Keratinocyte (primary cell): ENCODE results near the gene NRSN2. TPM values are rescaled to one million over a fixed set of nuclear protein-coding genes. Genes with fewer than 3 reads are reported as not detected.

ENCODE experiments used
- DNase-seq: peaks from one replicate; pipeline ENCODE4 v3.0.0-alpha.2; 2011; ENCODE audit warnings: low read depth, missing footprints, low spot score
- FAIRE-seq: peaks from 2 replicates; lab custom pipeline; 2011; peaks lifted over from hg19 to GRCh38; lab: Jason Lieb, UNC
- H2AFZ ChIP-seq: 2 replicates; pipeline ENCODE4 v1.6.0; 2012; ENCODE audit warnings: low read length, control low read depth, inconsistent platforms; ENCODE audit not compliant: control insufficient read depth
- H3K27ac ChIP-seq: 2 replicates; pipeline ENCODE4 v1.5.1; 2011; ENCODE audit warnings: low read length; ENCODE audit not compliant: control insufficient read depth, insufficient read depth
- H3K27me3 ChIP-seq: 3 replicates; pipeline ENCODE4 v1.6.0; 2011; ENCODE audit warnings: low read length; ENCODE audit not compliant: control insufficient read depth, insufficient read depth; ENCODE audit errors: extremely low read depth
- H3K36me3 ChIP-seq, 2 experiments: 2 replicates in 1 of 2; 3 replicates in 1 of 2; pipeline ENCODE4 v1.5.1; 2011; ENCODE audit warnings: low read length in 2 of 2, mild to moderate bottlenecking in 1 of 2; ENCODE audit not compliant: control insufficient read depth in 2 of 2, insufficient read depth in 2 of 2; ENCODE audit errors: extremely low read depth in 1 of 2
- H3K4me1 ChIP-seq: 3 replicates; pipeline ENCODE4 v1.5.1; 2011; ENCODE audit warnings: low read length; ENCODE audit not compliant: control insufficient read depth, insufficient read depth; ENCODE audit errors: extremely low read depth
- H3K4me2 ChIP-seq: 3 replicates; pipeline ENCODE4 v1.6.0; 2011; ENCODE audit warnings: low read depth, low read length; ENCODE audit not compliant: control insufficient read depth, insufficient read depth; ENCODE audit errors: extremely low read depth
- H3K4me3 ChIP-seq, 3 experiments: fragments of 200-600 bp in 1 of 3; sonication (generic) in 1 of 3; 2 replicates in 2 of 3; 3 replicates in 1 of 3; pipeline ENCODE4 v1.5.1; 2011 to 2016; ENCODE audit warnings: low read length in 3 of 3, mild to moderate bottlenecking in 3 of 3, control low read depth in 2 of 3, inconsistent platforms in 1 of 3, low read depth in 1 of 3, mixed read lengths in 1 of 3, mixed run types in 1 of 3, moderate library complexity in 1 of 3; ENCODE audit not compliant: control insufficient read depth in 2 of 3, insufficient read depth in 2 of 3; ENCODE audit errors: extremely low read depth in 1 of 3
- H3K79me2 ChIP-seq: 2 replicates; pipeline ENCODE4 v1.6.0; 2012; ENCODE audit warnings: low read length; ENCODE audit not compliant: control insufficient read depth, insufficient read depth
- H3K9ac ChIP-seq: 3 replicates; pipeline ENCODE4 v1.6.0; 2011; ENCODE audit warnings: low read length; ENCODE audit not compliant: control insufficient read depth, insufficient read depth; ENCODE audit errors: extremely low read depth
- H3K9me1 ChIP-seq: 3 replicates; pipeline ENCODE4 v1.6.0; 2011; ENCODE audit warnings: low read length; ENCODE audit not compliant: control insufficient read depth, insufficient read depth; ENCODE audit errors: extremely low read depth
- H3K9me3 ChIP-seq: 2 replicates; pipeline ENCODE4 v1.5.1; 2012; ENCODE audit warnings: low read depth, low read length; ENCODE audit not compliant: control insufficient read depth
- H4K20me1 ChIP-seq: 3 replicates; pipeline ENCODE4 v1.6.0; 2011; ENCODE audit warnings: low read length; ENCODE audit not compliant: control insufficient read depth, insufficient read depth; ENCODE audit errors: extremely low read depth
- CTCF ChIP-seq, 3 experiments: IDR thresholded peaks in 1 of 3; conservative IDR thresholded peaks in 1 of 3; optimal IDR thresholded peaks in 1 of 3; 2 replicates in 2 of 3; 3 replicates in 1 of 3; pipeline versions ENCODE3 to v1.5.1; 2011; ENCODE audit warnings: low read length in 3 of 3, mild to moderate bottlenecking in 3 of 3, moderate library complexity in 2 of 3, control low read depth in 1 of 3, inconsistent platforms in 1 of 3; ENCODE audit not compliant: insufficient read depth in 2 of 3; ENCODE audit errors: extremely low read depth in 1 of 3
- EZH2 ChIP-seq: IDR thresholded peaks from one replicate; pipeline ENCODE4 v1.6.1; 2012; ENCODE audit warnings: inconsistent platforms, mild to moderate bottlenecking, low read length, moderate library complexity
- dilution Hi-C: fragments of 300-500 bp; cut with MboI; formaldehyde crosslinking; loops from one replicate; pipeline ENCODE4 v1.7.0; 2020; ENCODE audit warnings: low sequenced_read_pairs; ENCODE audit not compliant: extremely low pct_ligation_motif_present
- polyA plus RNA-seq, 5 experiments: library from polyadenylated mRNA; depleted of rRNA in 3 of 5; stranded (reverse) in 3 of 5; stranded (forward) in 1 of 5; unstranded in 1 of 5; fragments of >200 nt; gene quantifications; 1 replicate in 1 of 5; 2 replicates in 3 of 5; 3 replicates in 1 of 5; pipeline versions ENCODE4 v1.2.1 to v1.2.3, GENCODE V29; 2011 to 2012; ENCODE audit warnings: missing spikeins in 2 of 5, low read depth in 1 of 5, low replicate concordance in 1 of 5

Gene NRSN2
- polyA plus RNA-seq, 1 donor (not counting 4 experiments of a cell fraction or from before 2014, with no cell fraction given) = 10.4 TPM

- Histone ChIP-seq H3K36me3 (no peaks in the 10 kb centered on the region), H3K79me2 (no peaks in the 10 kb centered on the region), H3K27me3 (no peaks in the 10 kb centered on the region), H3K9me1 (no peaks in the 10 kb centered on the region), H4K20me1 (no peaks in the 10 kb centered on the region), H3K4me2 (peak overlapping the region; percentile 80), H3K9ac (peak overlapping the region; percentile 54), H2AFZ (no peak overlapping the region), H3K4me1 (peaks cover 55% of the 10 kb centered on the region), H3K27ac (peak overlapping the region; percentile 90), H3K9me3 (no peaks in the 10 kb centered on the region), H3K4me3 (no peak overlapping the region)
- dilution Hi-C loops = no loop called here
- DNase-seq = no peak
- FAIRE-seq = no peak
- no peak for TF ChIP-seq CTCF (optimal IDR thresholded peaks at IDR 0.05 in 1 of 3, IDR thresholded peaks at IDR 0.05 in 1 of 3, conservative IDR thresholded peaks at IDR 0.05 in 1 of 3; ENCODE audit: extremely low read depth in 1 of 3, insufficient read depth in 2 of 3, low read length in 3 of 3)
- TF ChIP-seq EZH2 = no peak
Measured at GRCh38 chr20:366719-367485, 20.0 kb downstream of the NRSN2 start.

DNA sequence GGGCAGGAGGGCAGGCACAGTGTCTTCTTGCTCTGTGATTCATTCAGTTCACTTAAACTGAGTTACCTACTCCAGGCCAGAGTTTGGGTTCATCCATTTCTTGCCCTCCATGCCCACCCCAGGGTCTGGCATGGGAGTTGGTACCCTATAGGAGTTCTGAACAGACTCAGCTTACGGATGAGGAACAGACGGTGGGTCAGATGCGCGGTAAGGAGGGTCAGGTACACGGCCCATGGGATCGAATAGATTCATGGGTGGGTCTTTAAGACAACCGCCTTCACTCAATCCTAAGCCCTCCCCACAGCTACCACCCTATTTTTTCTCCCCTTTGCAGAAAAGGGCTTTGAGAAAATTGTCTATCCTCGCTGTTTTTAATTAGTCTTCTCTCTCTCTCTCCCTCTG lies 20.6 kb downstream of the NRSN2 start:
- peaks cover 56% of the 10 kb centered on the region for H3K4me1 ChIP-seq
- no peaks in the 10 kb centered on the region for H3K79me2 ChIP-seq
- no peak for FAIRE-seq
- no peaks in the 10 kb centered on the region for H3K9me1 ChIP-seq
- no peak overlapping the region for H3K9ac ChIP-seq
- no peaks in the 10 kb centered on the region for H3K9me3 ChIP-seq
- no peaks in the 10 kb centered on the region for H3K27me3 ChIP-seq
- H3K36me3 ChIP-seq = no peaks in the 10 kb centered on the region
- H3K4me2 ChIP-seq = no peak overlapping the region
- dilution Hi-C loops = no loop called here
- no peak for DNase-seq
- H4K20me1 ChIP-seq = no peaks in the 10 kb centered on the region
- H3K4me3 ChIP-seq = no peak overlapping the region
- H2AFZ ChIP-seq = no peak overlapping the region
- no peak overlapping the region for H3K27ac ChIP-seq
- TF ChIP-seq CTCF (optimal IDR thresholded peaks at IDR 0.05 in 1 of 3, IDR thresholded peaks at IDR 0.05 in 1 of 3, conservative IDR thresholded peaks at IDR 0.05 in 1 of 3; ENCODE audit: extremely low read depth in 1 of 3, insufficient read depth in 2 of 3, low read length in 3 of 3) (no peak), EZH2 (no peak)
